Neural crest cell (in vitro differentiated cells): Measurements from ENCODE around the gene MTAP. TPM values are rescaled to one million over a fixed set of nuclear protein-coding genes. Genes with fewer than 3 reads are reported as not detected.

Experiments
- DNase-seq: peaks from one replicate; pipeline ENCODE4 v3.0.0; 2021; ENCODE audit warnings: low read depth, mixed read lengths, low spot score
- H3K27ac Mint-ChIP-seq: one replicate; pipeline ENCODE4 v1.8.0; 2021; ENCODE audit warnings: mild to moderate bottlenecking, mixed read lengths; ENCODE audit not compliant: unreplicated experiment
- H3K27me3 Mint-ChIP-seq: 2 replicates; pipeline ENCODE4 v1.8.0; 2021; ENCODE audit warnings: low read depth, mild to moderate bottlenecking, mixed read lengths
- H3K36me3 Mint-ChIP-seq: 2 replicates; pipeline ENCODE4 v1.8.0; 2021; ENCODE audit warnings: low read depth, mild to moderate bottlenecking, mixed read lengths
- H3K4me1 Mint-ChIP-seq: 2 replicates; pipeline ENCODE4 v1.8.0; 2021; ENCODE audit warnings: mixed read lengths
- H3K4me3 Mint-ChIP-seq: one replicate; pipeline ENCODE4 v1.8.0; 2021; ENCODE audit warnings: mild to moderate bottlenecking, mixed read lengths
- H3K9me3 Mint-ChIP-seq: 2 replicates; pipeline ENCODE4 v1.8.0; 2021; ENCODE audit warnings: mixed read lengths
- CTCF ChIP-seq: fragments of 200-600 bp; sonication (generic); conservative IDR thresholded peaks from 2 replicates; pipeline ENCODE4 v1.5.0; 2021; ENCODE audit warnings: antibody characterized with exemption, mild to moderate bottlenecking
- total RNA-seq: library from RNA; stranded (reverse); gene quantifications from 2 replicates; pipeline ENCODE4 v1.2.1, GENCODE V29; 2021

MTAP gene
- total RNA-seq, 1 donor from 2014 or later = 90.1 TPM

GRCh38 chr9:21968331-21969010 is 166.0 kb downstream of the MTAP start:
- DNase-seq = no peak
- Mint-ChIP-seq H3K36me3 (peaks cover 10% of the 10 kb centered on the region), H3K9me3 (peaks cover 2% of the 10 kb centered on the region), H3K27ac (no peak overlapping the region), H3K4me1 (peaks cover 23% of the 10 kb centered on the region), H3K27me3 (peaks cover 99% of the 10 kb centered on the region), H3K4me3 (peak overlapping the region; percentile 8)
- TF ChIP-seq CTCF = peak; percentile 14

GRCh38 chr9:21969011-21969940 is 166.8 kb downstream of the MTAP start:
- H3K27ac Mint-ChIP-seq = no peak overlapping the region
- DNase-seq = no peak
- H3K4me3 Mint-ChIP-seq = peak overlapping the region; percentile 8

GRCh38 chr9:21969951-21970799 is 167.7 kb downstream of the MTAP start:
- DNase-seq = no peak
- TF ChIP-seq CTCF = no peak
- no peak overlapping the region for H3K27ac Mint-ChIP-seq
- peak overlapping the region; percentile 70 for H3K4me3 Mint-ChIP-seq
- peaks cover 32% of the 10 kb centered on the region for H3K4me1 Mint-ChIP-seq
- peaks cover 99% of the 10 kb centered on the region for H3K27me3 Mint-ChIP-seq
- H3K9me3 Mint-ChIP-seq = no peaks in the 10 kb centered on the region
- H3K36me3 Mint-ChIP-seq = peaks cover 6% of the 10 kb centered on the region

More at GRCh38 chr9:21969011-21969940, 166.8 kb downstream of the MTAP start:
- Mint-ChIP-seq H3K9me3 (no peaks in the 10 kb centered on the region), H3K27me3 (peaks cover 99% of the 10 kb centered on the region), H3K4me1 (peaks cover 25% of the 10 kb centered on the region), H3K36me3 (peaks cover 6% of the 10 kb centered on the region)
- TF ChIP-seq CTCF = no peak

- no peak for TF ChIP-seq CTCF
- Mint-ChIP-seq H3K27ac (no peak overlapping the region), H3K36me3 (peaks cover 6% of the 10 kb centered on the region), H3K27me3 (peaks cover 99% of the 10 kb centered on the region), H3K4me1 (peaks cover 27% of the 10 kb centered on the region), H3K4me3 (peak overlapping the region; percentile 47), H3K9me3 (no peaks in the 10 kb centered on the region)
- no peak for DNase-seq
Observed at GRCh38 chr9:21970800-21971640, 168.6 kb downstream of the MTAP start.
